H1 (cell line): ENCODE data around the gene FRMPD2. TPM values are rescaled to one million over a fixed set of nuclear protein-coding genes. Genes with fewer than 3 reads are reported as not detected.

Experiments used
- CTCF ChIA-PET: fragments of 300-600 bp; sonication (Branson Sonifier 250); formaldehyde crosslinking; loops from one replicate; lab custom pipeline; 2021; ENCODE audit not compliant: partially characterized antibody; lab: Charles Lee
- POLR2A ChIA-PET: fragments of 300-600 bp; sonication (Branson Sonifier 250); formaldehyde crosslinking; loops from one replicate; lab custom pipeline; 2021; ENCODE audit warnings: inconsistent platforms; ENCODE audit not compliant: partially characterized antibody; lab: Charles Lee
- DNase-seq, 2 experiments: peaks; one replicate each; pipeline versions ENCODE4 v3.0.0 to v3.0.0-alpha.2; 2010 to 2022; ENCODE audit warnings: low spot score in 2 of 2, low read depth in 1 of 2, mixed read lengths in 1 of 2
- FAIRE-seq: peaks from 2 replicates; lab custom pipeline; 2011; peaks lifted over from hg19 to GRCh38; lab: Jason Lieb, UNC
- H2AFZ ChIP-seq: 2 replicates; pipeline ENCODE4 v1.8.1; 2012; ENCODE audit warnings: low read length, inconsistent platforms
- H2AK5ac ChIP-seq: 2 replicates; pipeline ENCODE4 v1.6.1; 2013; ENCODE audit warnings: low read depth, low read length
- H2BK120ac ChIP-seq: replicated peaks from 2 replicates; pipeline ENCODE3; 2013; ENCODE audit warnings: low read depth, low read length, inconsistent platforms
- H2BK12ac ChIP-seq: 2 replicates; pipeline ENCODE4 v1.6.1; 2013; ENCODE audit warnings: low read depth, low read length
- H2BK15ac ChIP-seq: 2 replicates; pipeline ENCODE4 v1.6.1; 2013; ENCODE audit warnings: low read length
- H2BK20ac ChIP-seq: 2 replicates; pipeline ENCODE4 v1.6.1; 2013; ENCODE audit warnings: low read length
- H2BK5ac ChIP-seq: 2 replicates; pipeline ENCODE4 v1.6.1; 2013; ENCODE audit warnings: low read depth, low read length
- H3K14ac ChIP-seq: 2 replicates; pipeline ENCODE4 v1.6.1; 2013; ENCODE audit warnings: inconsistent platforms; ENCODE audit not compliant: insufficient read length
- H3K18ac ChIP-seq: 2 replicates; pipeline ENCODE4 v1.6.1; 2013; ENCODE audit warnings: low read length; ENCODE audit errors: extremely low read depth
- H3K23ac ChIP-seq: 2 replicates; pipeline ENCODE4 v1.6.1; 2013; ENCODE audit warnings: inconsistent platforms; ENCODE audit not compliant: insufficient read length
- H3K23me2 ChIP-seq: 2 replicates; pipeline ENCODE4 v1.6.1; 2013; ENCODE audit warnings: low read depth, low read length
- H3K27ac ChIP-seq: 2 replicates; pipeline ENCODE4 v1.6.1; 2011; ENCODE audit warnings: low read depth, low read length, inconsistent platforms
- H3K27me3 ChIP-seq, 4 experiments: replicated peaks in 1 of 4; 1 replicate in 1 of 4; 2 replicates in 3 of 4; pipeline versions ENCODE4 v1.6.1 to v1.8.1; 2011 to 2013; ENCODE audit warnings: low read length in 3 of 4, mild to moderate bottlenecking in 3 of 4, inconsistent platforms in 2 of 4, mixed read lengths in 2 of 4, moderate library complexity in 1 of 4; ENCODE audit not compliant: control insufficient read depth in 3 of 4, insufficient read depth in 3 of 4; ENCODE audit errors: extremely low read depth in 1 of 4
- H3K36me3 ChIP-seq, 4 experiments: 2 replicates each; pipeline versions ENCODE4 v1.6.1 to v1.8.1; 2011 to 2013; ENCODE audit warnings: mild to moderate bottlenecking in 4 of 4, low read length in 3 of 4, moderate library complexity in 2 of 4, control low read depth in 1 of 4, inconsistent platforms in 1 of 4; ENCODE audit not compliant: insufficient read depth in 4 of 4, control insufficient read depth in 2 of 4
- H3K4ac ChIP-seq: replicated peaks from 2 replicates; pipeline ENCODE3; 2013; ENCODE audit warnings: low read length, low read depth, mixed read lengths, inconsistent platforms; ENCODE audit not compliant: insufficient read length
- H3K4me1 ChIP-seq, 4 experiments: replicated peaks in 1 of 4; 1 replicate in 1 of 4; 2 replicates in 3 of 4; pipeline versions ENCODE4 v1.6.1 to v1.8.1; 2011 to 2013; ENCODE audit warnings: low read length in 3 of 4, inconsistent platforms in 2 of 4, mixed read lengths in 1 of 4; ENCODE audit not compliant: insufficient read depth in 4 of 4, control insufficient read depth in 3 of 4
- H3K4me2 ChIP-seq, 2 experiments: 2 replicates each; pipeline versions ENCODE4 v1.6.1 to v1.8.1; 2011 to 2013; ENCODE audit warnings: low read depth in 2 of 2, low read length in 2 of 2, control low read depth in 1 of 2, inconsistent platforms in 1 of 2, mild to moderate bottlenecking in 1 of 2; ENCODE audit not compliant: insufficient read depth in 1 of 2
- H3K4me3 ChIP-seq, 4 experiments: fragments of 200-600, 300-600 bp in 1 of 4; sonication (generic), shearing (Covaris generic), sonication (Bioruptor Twin) in 1 of 4; 2 replicates each; pipeline versions ENCODE4 v1.5.1 to v1.8.1; 2011 to 2016; ENCODE audit warnings: low read length in 4 of 4, low read depth in 3 of 4, control low read depth in 2 of 4, inconsistent platforms in 2 of 4, mild to moderate bottlenecking in 2 of 4, mixed read lengths in 1 of 4, moderate library complexity in 1 of 4; ENCODE audit not compliant: insufficient read depth in 2 of 4; ENCODE audit errors: extremely low read depth in 1 of 4
- H3K56ac ChIP-seq: replicated peaks from 2 replicates; pipeline ENCODE3; 2013; ENCODE audit warnings: low read depth, mild to moderate bottlenecking, mixed read lengths, low read length, inconsistent platforms; ENCODE audit not compliant: insufficient read length
- H3K79me1 ChIP-seq: 2 replicates; pipeline ENCODE4 v1.6.1; 2013; ENCODE audit warnings: low read depth, low read length, control low read depth
- H3K79me2 ChIP-seq, 2 experiments: 2 replicates each; pipeline versions ENCODE4 v1.6.1 to v1.8.1; 2012 to 2013; ENCODE audit warnings: low read length in 2 of 2, mild to moderate bottlenecking in 2 of 2, inconsistent platforms in 1 of 2; ENCODE audit not compliant: insufficient read depth in 2 of 2, control insufficient read depth in 1 of 2
- H3K9ac ChIP-seq, 4 experiments: replicated peaks in 1 of 4; 1 replicate in 1 of 4; 2 replicates in 3 of 4; pipeline versions ENCODE4 v1.6.1 to v1.8.1; 2011 to 2013; ENCODE audit warnings: low read depth in 3 of 4, low read length in 3 of 4, control low read depth in 2 of 4, mild to moderate bottlenecking in 2 of 4, moderate library complexity in 2 of 4, inconsistent platforms in 1 of 4; ENCODE audit errors: extremely low read depth in 1 of 4
- H3K9me3 ChIP-seq, 2 experiments: 2 replicates each; pipeline versions ENCODE4 v1.6.1 to v1.8.1; 2012 to 2013; ENCODE audit warnings: mild to moderate bottlenecking in 2 of 2, moderate library complexity in 2 of 2, control low read depth in 1 of 2, inconsistent platforms in 1 of 2, low read depth in 1 of 2, low read length in 1 of 2, mixed read lengths in 1 of 2; ENCODE audit not compliant: insufficient read depth in 2 of 2
- H4K20me1 ChIP-seq, 2 experiments: replicated peaks in 1 of 2; 2 replicates each; pipeline versions ENCODE3 to v1.8.1; 2011 to 2013; ENCODE audit warnings: inconsistent platforms in 2 of 2, low read length in 2 of 2, mild to moderate bottlenecking in 1 of 2; ENCODE audit not compliant: insufficient read depth in 2 of 2, control insufficient read depth in 1 of 2
- H4K5ac ChIP-seq: 2 replicates; pipeline ENCODE4 v1.6.1; 2013; ENCODE audit warnings: low read length, low read depth, mixed read lengths, inconsistent platforms; ENCODE audit not compliant: insufficient read length
- H4K8ac ChIP-seq: 2 replicates; pipeline ENCODE4 v1.8.0; 2013; ENCODE audit warnings: mild to moderate bottlenecking, moderate library complexity, low read length, inconsistent platforms; ENCODE audit not compliant: insufficient read depth; ENCODE audit errors: extremely low read depth
- H4K91ac ChIP-seq: replicated peaks from 2 replicates; pipeline ENCODE3; 2013; ENCODE audit warnings: low read length, mixed read lengths, inconsistent platforms; ENCODE audit not compliant: insufficient read length
- GABPA ChIP-seq: IDR thresholded peaks from 2 replicates; pipeline ENCODE4 v1.6.1; 2011; ENCODE audit warnings: mild to moderate bottlenecking, low read length, moderate library complexity, borderline replicate concordance; ENCODE audit not compliant: insufficient read depth
- HDAC6 ChIP-seq: IDR thresholded peaks from one replicate; pipeline ENCODE4 v1.7.1; 2012; ENCODE audit warnings: low read depth, mild to moderate bottlenecking, inconsistent platforms, low read length, moderate library complexity
- KDM5A ChIP-seq: fragments of 200-600 bp; IDR thresholded peaks from 2 replicates; pipeline ENCODE4 v1.7.1; 2012; ENCODE audit warnings: mild to moderate bottlenecking, low read length, inconsistent platforms, mixed read lengths
- NRF1 ChIP-seq: IDR thresholded peaks from 2 replicates; pipeline ENCODE4 v1.6.1; 2011; ENCODE audit warnings: mild to moderate bottlenecking, low read depth, low read length, improper control_type of control experiment
- PHF8 ChIP-seq: fragments of 200-600 bp; sonication (generic); conservative IDR thresholded peaks from 2 replicates; pipeline ENCODE4 v1.7.1; 2012; ENCODE audit warnings: low read depth, mild to moderate bottlenecking, inconsistent platforms, low read length, moderate library complexity
- POLR2A ChIP-seq, 2 experiments: IDR thresholded peaks; 1 replicate in 1 of 2; 2 replicates in 1 of 2; pipeline ENCODE4 v1.6.1; 2011; ENCODE audit warnings: low read depth in 2 of 2, low read length in 2 of 2, mild to moderate bottlenecking in 2 of 2; ENCODE audit errors: control extremely low read depth in 1 of 2
- RAD21 ChIP-seq, 2 experiments: IDR thresholded peaks in 1 of 2; conservative IDR thresholded peaks in 1 of 2; 2 replicates each; pipeline ENCODE4 v1.6.1; 2011; ENCODE audit warnings: low read depth in 2 of 2, low read length in 2 of 2, improper control_type of control experiment in 1 of 2, inconsistent platforms in 1 of 2, mild to moderate bottlenecking in 1 of 2, moderate library complexity in 1 of 2
- RFX5 ChIP-seq: IDR thresholded peaks from 2 replicates; pipeline ENCODE4 v1.6.1; 2011; ENCODE audit warnings: low read depth, low read length, improper control_type of control experiment, borderline replicate concordance
- WGBS, 2 experiments: shearing (Covaris generic) in 1 of 2; methylation state at CpG; one replicate each; pipeline versions ENCODE4 v1.1.6 to v1.1.7; 2013 to 2015; ENCODE audit warnings: low lambda C conversion rate in 2 of 2, mixed read lengths in 2 of 2, inconsistent platforms in 1 of 2, low coverage in 1 of 2, missing lambda C conversion rate in 1 of 2; ENCODE audit not compliant: insufficient replicate concordance in 2 of 2, insufficient coverage in 1 of 2, insufficient read length in 1 of 2; ENCODE audit errors: extremely low coverage in 1 of 2, missing lambda C conversion rate in 1 of 2; 5-methylcytosine and 5-hydroxymethylcytosine counted together
- polyA plus RNA-seq, 7 experiments: library from polyadenylated mRNA; depleted of rRNA in 3 of 7; stranded (reverse) in 5 of 7; unstranded in 2 of 7; fragments of >200 nt in 5 of 7; fragments of 200-250 nt in 2 of 7; gene quantifications; 1 replicate in 5 of 7; 2 replicates in 1 of 7; 4 replicates in 1 of 7; pipeline versions ENCODE4 v1.2.1 to v1.2.3, GENCODE V29; 2011 to 2013; ENCODE audit warnings: missing spikeins in 2 of 7, mixed read lengths in 2 of 7
- total RNA-seq: library from RNA; stranded (reverse); fragmentation: NEBNext Ultra II Directional; extraction: Animal tissue kit (Norgen Biotek cat#: 25700); gene quantifications from 2 replicates; pipeline ENCODE4 v1.2.1, GENCODE V29; 2021
- TF ChIP-seq, protein P1 (sequence below): IDR thresholded peaks from 2 replicates; pipeline ENCODE4 v1.6.1; 2011; ENCODE audit warnings: low read length, improper control_type of control experiment
- TF ChIP-seq, protein P2 (sequence below): IDR thresholded peaks from 2 replicates; pipeline ENCODE4 v1.6.1; 2011; ENCODE audit warnings: low read depth, mild to moderate bottlenecking, low read length; ENCODE audit not compliant: insufficient read depth

Gene FRMPD2
- total and polyA plus RNA-seq, 2 of the 8 experiments (the other 6 are each of a cell fraction or from before 2014, with no cell fraction given): 0.07 to 0.47 TPM

DNA sequence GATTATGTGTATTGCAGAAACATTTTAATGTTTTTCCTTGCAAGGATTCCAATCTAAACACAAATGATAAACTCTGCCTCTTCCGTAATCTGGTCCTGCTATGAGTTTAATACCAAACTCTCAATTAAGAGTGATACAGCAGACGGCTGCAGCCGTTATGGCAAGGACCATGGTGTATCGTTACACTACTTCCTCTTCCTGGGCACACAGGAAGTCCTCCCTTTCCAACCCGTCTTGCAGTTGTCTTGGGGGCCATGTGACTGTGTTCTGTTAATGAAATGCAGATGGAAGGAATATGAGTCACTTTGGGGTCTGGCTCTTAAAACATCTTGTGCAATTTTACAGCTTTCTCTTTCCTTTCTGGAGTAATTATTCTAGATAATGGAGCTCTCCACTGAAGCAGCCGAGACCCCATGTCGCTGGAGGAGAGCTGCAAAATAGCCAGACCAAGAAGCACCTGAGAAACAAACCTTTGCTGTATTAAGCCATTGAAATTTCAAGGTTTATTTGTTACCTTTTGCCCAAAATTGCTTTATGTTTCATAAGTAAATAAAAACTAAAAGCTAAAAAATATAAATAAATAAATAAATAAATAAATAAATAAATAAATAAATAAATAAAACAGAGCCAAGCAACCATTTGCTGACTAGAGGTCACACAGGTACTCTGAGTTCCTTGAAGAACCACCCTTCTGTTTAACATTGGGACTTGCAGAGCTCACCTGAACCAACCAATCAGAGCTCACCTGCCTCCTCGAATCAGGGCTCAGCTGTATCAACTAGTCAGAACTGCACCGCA is 74.7 kb downstream of the FRMPD2 start:
- Histone ChIP-seq H3K79me2 (no peaks in the 10 kb centered on the region), H3K4ac (no peak overlapping the region), H2BK20ac (no peak overlapping the region), H4K5ac (no peak overlapping the region), H3K14ac (no peak overlapping the region), H4K20me1 (no peaks in the 10 kb centered on the region), H2AK5ac (no peak overlapping the region), H3K36me3 (no peaks in the 10 kb centered on the region), H3K9me3 (no peaks in the 10 kb centered on the region), H3K4me1 (no peaks in the 10 kb centered on the region), H4K8ac (no peak overlapping the region), H4K91ac (no peak overlapping the region), H2BK120ac (no peak overlapping the region), H3K4me3 (no peak overlapping the region), H2BK15ac (no peak overlapping the region), H3K23ac (no peak overlapping the region), H2BK5ac (no peak overlapping the region), H3K23me2 (no peaks in the 10 kb centered on the region), H2BK12ac (no peak overlapping the region), H2AFZ (no peak overlapping the region), H3K27ac (no peak overlapping the region), H3K27me3 (no peaks in the 10 kb centered on the region), H3K18ac (no peak overlapping the region), H3K9ac (no peak overlapping the region), H3K56ac (no peak overlapping the region), H3K4me2 (no peak overlapping the region), H3K79me1 (no peaks in the 10 kb centered on the region)
- no peak for FAIRE-seq
- WGBS, 2 experiments: 91% methylated on average over 9 of the region's 9 CpGs; no CpG with 5 or more reads in 1 of the 2 experiments
- CTCF ChIA-PET: interaction anchor here (1.2 to 1.8 kb wide), 2 partner anchors 15 to 89 kb away, joined by 3 to 4 read pairs; no protein-coding TSS in a partner anchor
- DNase-seq: no peak
- POLR2A ChIA-PET: interaction anchor here (0.8 kb wide), 1 partner anchor 10 kb away, joined by 3 read pairs; no protein-coding TSS in a partner anchor
- TF ChIP-seq KDM5A: no peak
- no peak for TF ChIP-seq PHF8
- TF ChIP-seq RAD21 (IDR thresholded peaks at IDR 0.05 in 1 of 2, conservative IDR thresholded peaks at IDR 0.05 in 1 of 2; ENCODE audit: low read depth in 2 of 2, low read length in 2 of 2): no peak
- TF ChIP-seq GABPA: no peak
- TF ChIP-seq, protein P1, sequence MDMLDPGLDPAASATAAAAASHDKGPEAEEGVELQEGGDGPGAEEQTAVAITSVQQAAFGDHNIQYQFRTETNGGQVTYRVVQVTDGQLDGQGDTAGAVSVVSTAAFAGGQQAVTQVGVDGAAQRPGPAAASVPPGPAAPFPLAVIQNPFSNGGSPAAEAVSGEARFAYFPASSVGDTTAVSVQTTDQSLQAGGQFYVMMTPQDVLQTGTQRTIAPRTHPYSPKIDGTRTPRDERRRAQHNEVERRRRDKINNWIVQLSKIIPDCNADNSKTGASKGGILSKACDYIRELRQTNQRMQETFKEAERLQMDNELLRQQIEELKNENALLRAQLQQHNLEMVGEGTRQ: no peak
- TF ChIP-seq, protein P2, sequence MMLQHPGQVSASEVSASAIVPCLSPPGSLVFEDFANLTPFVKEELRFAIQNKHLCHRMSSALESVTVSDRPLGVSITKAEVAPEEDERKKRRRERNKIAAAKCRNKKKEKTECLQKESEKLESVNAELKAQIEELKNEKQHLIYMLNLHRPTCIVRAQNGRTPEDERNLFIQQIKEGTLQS: no peak
- TF ChIP-seq RFX5: no peak
- no peak for TF ChIP-seq HDAC6
- TF ChIP-seq POLR2A (IDR thresholded peaks at IDR 0.05; ENCODE audit: control extremely low read depth in 1 of 2, low read depth in 2 of 2, low read length in 2 of 2): no peak
- no peak for TF ChIP-seq NRF1
